SK-MEL-5 (cell line): ENCODE measurements around the gene BRD7. TPM values are rescaled to one million over a fixed set of nuclear protein-coding genes. Genes with fewer than 3 reads are reported as not detected.

Experiments used
- DNase-seq: peaks from one replicate; pipeline ENCODE4 v3.0.0-alpha.2; 2016; ENCODE audit warnings: low read depth, low spot score
- in situ Hi-C: cut with HindIII; loops from 2 replicates; pipeline ENCODE4 v1.10.0; 2016; ENCODE audit warnings: low sequenced_read_pairs, high pct_unique_total_duplicates, low pct_unique_long_range_greater_than_20kb
- total RNA-seq: library from RNA; depleted of rRNA; stranded (reverse); fragments of >200 nt; shearing (Covaris generic); gene quantifications from 2 replicates; pipeline ENCODE4 v1.2.3, GENCODE V29; 2014

The BRD7 gene
- total RNA-seq, 1 experiment from 2014 or later: 57.3 TPM

DNA sequence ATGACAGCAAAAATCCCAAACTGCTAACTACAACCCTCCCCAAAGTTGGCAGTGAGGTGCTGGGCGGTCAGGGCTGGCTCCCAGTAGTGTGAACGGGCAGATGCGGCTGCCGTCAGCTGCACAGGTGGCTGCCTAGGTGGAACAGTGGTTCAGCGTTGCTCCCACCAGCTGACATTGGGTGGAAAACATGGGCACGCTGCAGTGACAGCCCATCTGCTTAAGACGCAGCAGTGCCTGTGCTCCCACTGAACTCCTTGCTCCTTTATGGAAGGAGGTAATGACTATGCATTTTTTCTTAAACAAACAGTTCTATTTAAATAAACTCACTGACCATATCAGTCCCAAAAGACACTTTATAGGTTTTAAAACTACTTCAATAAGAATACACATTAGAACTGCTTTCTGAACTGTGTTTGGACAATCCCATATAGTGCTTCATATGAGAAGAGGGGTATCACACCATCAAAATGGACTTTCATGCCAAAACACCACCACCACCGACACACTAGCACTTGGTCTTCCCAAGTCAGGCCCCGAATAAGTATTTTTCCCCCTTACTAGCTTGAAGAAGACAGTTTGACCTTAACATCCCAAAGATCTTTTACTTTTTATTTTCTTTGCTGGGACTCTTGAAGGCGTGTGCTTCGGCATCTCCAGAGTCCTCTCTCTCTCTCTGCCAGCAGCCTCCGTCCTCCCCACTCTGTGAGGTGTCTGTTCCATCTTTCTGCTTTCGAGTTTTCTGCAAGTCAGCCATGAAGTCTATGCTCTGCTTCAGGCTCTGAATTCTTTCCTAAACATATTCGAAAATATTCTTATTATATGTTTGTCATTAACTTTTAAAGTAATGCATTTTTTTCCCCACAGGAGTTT is 34.4 kb downstream of the BRD7 start:
- in situ Hi-C loops: no loop called here
- no peak for DNase-seq

DNA sequence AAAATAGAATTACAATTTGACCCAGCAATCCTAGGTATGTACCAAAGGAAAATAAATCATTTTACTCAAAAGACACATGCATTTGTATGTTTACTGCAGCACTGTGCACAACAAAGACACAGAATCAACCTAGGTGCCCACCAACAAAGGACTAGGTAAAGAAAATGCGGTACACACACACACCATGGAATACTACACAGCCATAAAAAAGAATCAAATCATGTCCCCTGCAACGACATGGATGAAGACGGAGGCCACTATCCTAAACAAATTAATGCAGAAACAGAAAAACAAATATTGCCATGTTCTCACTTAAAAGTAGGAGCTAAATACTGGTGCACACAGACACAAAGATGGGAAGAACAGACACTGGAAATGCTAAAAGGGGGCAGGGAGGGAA is 36.2 kb downstream of the BRD7 start:
- DNase-seq: no peak
- in situ Hi-C loops: no loop called here

DNA sequence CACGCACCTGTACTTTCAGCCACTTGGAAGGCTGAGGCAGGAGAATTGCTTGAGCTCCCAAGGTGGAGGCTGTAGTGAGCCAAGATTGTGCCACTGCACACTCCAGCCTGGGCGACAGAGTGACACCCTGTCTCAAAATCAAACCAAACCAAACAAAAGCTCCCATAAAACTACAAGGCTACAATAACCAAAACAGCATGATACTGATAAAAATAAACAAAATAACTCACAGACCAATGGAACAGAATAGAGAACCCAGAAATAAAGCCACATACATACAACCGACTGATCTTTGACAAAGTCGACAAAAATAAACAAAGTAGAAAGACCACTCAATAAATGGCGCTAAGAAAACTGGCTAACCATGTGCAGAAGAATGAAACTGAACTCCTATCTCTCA is 37.2 kb downstream of the BRD7 start:
- in situ Hi-C loops: no loop called here
- no peak for DNase-seq

DNA sequence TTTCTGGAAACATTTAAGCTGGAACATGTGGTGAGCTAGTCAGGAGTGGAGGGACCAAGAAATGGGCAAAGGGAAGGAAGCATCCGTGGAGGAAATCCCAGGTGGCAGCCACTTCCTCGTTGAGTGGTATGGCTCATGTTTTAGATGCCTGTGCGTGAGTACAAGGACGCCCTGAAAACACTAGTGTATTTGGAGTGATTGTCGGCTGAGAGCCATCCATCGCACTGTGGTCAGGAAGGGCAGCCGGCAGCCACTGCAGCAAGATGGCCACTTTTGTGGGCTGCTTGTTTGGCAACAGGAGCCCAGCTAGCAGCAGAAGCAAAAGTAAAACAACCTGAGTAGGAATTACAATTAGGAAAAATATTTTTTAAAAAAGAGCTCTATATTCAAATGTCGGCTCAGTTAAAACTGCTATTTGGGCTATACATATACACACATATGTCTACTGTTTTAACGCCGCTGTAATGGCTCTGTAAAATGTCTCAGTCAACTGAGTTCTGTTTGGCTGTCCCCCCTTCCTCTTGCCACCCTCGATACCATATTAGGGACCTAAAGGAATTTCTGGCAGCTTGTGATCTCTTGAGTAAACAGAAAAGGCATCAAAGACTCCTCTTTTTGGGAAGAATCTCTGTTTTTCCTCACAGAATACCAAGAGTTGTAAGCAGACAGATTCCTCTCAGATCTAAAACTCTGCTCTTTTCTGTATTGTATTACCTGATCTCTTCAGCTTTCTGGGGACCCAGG is 39.2 kb downstream of the BRD7 start:
- DNase-seq: no peak
- in situ Hi-C loops: no loop called here

DNA sequence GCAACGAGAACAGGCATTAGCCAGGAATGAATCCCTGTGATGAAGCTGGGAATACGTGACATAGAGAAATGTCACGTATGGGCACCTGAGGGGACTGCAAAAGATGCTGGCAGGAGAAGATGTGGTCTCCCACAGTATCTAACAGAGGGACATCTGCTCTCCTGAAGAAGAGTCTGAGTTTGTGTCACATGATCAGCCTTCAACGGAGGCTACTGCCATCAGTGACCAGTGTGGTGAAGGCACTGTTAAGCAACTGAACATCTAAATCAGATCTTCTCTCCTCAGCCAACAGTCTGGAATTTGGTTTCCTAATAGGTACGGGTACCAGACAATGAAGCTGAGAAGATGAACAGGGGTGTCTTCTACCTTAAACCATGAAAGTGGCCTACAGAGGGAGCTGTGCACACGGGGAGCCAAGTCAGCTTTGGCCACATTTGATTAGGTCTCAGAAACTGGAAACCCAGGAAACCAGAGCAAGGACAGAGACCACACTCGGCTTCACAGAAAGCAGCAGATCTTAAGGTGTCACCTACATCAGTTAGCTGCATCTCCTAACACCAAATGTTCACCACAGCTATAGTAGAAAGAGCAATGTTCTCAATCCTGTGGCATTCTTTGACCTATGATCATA is 41.8 kb downstream of the BRD7 start:
- DNase-seq: peak; percentile 53

DNA sequence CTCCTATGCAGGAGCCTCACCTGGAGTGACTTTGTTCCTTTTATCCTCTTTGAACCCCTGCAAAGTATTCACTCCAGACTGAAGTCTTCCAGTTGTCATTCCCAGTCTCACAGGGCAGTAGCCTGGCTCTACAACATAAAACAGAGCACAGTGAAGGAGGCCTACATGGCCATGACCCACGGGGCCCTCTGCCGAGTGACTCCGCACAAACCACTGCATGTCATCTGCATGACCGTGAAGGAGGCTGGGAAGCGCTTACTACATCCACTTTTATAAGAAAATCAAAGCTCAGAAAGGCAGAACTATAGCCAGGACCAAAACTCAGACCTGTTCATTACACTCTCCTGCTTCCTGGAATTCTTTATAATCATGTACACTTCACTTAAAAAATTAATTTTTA is 42.5 kb downstream of the BRD7 start:
- DNase-seq: no peak
- in situ Hi-C loops: no loop called here

More for the DNA sequence above, 41.8 kb downstream of the BRD7 start:
- in situ Hi-C loops: no loop called here

DNA sequence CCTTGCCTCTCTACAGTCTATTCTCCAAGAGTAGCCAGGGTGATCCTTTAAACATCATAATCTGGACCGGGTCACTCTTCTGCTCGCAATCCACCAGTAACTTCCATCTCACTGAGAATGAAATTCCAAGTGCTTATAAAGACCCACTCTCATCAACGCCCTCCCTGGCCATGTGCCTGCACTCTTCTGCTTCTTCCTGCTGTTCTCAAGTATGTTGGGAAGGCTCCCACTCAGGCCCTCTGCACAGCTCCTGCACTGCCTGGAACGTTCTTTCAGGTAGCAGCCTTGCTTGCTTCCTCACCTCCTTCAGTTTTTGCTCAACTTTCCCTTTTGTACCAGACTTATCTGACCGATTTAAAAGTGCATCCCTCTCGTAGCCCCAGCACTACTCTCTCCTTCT is 44.4 kb downstream of the BRD7 start:
- no peak for DNase-seq
- in situ Hi-C loops: no loop called here

DNA sequence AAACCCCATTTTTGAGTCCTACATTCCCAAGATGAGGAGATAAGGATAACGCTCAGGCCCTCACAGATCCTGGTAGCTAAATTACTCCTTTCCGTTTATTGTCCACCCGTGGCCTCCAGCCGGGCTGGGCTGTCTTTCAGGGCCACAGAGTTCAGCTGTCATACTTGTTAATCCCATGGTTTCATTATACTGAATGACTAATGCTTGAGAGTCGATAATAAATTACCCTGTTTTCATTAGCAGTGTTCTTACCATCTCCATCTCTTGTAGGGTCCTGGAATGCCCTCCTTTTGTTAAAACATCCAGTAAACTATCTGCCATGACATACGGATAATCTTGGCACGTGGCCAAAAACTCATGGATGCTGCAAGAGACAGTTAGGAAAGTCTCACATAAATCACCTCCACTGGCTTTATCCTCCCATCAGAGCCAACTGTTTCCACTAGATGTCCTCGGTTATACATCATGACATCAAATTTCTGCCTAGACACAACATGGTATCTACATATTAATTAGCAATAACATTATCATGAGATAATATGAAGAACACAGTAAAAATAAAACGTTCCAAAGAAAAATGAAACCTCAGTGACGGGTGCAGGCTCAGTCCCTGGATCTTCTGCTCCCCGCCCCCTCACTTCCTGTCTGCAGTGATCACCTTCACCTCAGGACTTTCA is 45.3 kb downstream of the BRD7 start:
- peak; percentile 30 for DNase-seq
- in situ Hi-C loops: no loop called here

DNA sequence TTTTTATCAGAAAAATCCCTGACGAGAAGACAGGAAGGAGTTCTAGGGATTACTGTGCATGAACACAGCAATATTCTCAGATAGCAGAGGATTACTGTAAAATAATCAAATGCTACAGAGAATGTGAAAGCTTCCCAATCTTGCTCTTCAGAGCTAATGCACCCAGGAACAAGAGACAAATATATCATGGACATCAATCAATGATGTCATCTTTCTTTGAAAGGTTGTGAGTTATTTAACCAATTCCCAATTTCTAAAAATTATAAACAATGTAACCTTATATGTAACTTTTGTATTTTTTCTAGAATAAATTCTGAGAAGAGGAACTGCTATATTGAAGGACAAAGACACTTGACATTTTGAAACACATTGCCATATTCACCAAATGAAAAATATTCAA is 46.5 kb downstream of the BRD7 start:
- no peak for DNase-seq
- in situ Hi-C loops: no loop called here

DNA sequence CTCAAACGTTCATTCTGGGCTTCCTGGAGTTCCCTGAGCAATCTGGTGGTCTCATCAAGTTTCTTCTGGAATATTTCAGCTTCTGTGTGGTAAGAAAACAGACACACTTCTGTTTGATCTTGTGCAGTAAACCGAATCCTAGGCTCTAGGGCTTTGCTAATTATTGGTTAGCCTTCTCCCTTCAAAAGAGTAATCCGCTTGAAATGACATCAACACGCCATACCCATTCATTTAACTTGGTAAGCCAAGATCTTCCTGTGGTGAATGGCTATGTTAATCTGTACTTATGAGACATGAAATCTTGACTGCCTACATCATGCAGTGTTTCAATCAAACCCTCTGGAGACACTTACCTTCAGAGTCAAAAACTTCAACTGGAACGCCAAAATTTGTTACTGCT is 48.5 kb downstream of the BRD7 start:
- in situ Hi-C loops: no loop called here
- no peak for DNase-seq

DNA sequence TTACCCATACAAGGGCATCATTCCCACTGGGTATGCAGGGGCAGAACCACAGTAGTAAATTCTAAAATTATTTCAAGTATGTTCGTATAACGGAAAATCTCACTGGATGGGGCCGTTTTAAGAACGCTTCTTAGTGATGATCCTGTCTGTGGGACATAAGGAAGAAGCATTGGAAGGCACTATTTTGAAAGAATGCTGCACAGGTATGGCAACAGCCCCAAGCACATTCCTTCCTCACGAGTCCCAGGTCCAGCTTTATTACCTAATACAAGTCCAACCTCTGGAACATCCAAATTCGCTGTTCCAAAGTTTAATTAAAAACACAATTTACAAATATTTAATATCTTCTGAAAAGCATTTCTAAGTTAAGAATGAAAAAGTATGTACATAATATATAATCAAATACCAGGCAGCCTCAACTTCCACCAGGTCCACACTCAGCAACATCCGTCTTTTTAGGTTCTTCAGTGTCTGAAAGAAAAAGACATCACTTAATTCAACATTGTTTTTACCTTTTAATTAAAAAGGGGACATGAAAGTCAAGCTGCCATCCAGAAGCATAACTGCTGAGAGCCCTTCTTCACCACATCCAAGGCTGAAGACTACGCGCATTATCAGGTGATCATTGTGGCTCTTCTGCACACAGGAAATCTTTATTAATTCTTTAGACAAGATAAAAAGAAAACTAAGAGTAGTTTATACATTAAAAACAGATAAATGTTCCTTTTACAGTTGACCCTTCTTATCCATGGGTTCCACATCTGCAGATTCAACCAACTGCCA is 49.8 kb downstream of the BRD7 start:
- in situ Hi-C loops: no loop called here

DNA sequence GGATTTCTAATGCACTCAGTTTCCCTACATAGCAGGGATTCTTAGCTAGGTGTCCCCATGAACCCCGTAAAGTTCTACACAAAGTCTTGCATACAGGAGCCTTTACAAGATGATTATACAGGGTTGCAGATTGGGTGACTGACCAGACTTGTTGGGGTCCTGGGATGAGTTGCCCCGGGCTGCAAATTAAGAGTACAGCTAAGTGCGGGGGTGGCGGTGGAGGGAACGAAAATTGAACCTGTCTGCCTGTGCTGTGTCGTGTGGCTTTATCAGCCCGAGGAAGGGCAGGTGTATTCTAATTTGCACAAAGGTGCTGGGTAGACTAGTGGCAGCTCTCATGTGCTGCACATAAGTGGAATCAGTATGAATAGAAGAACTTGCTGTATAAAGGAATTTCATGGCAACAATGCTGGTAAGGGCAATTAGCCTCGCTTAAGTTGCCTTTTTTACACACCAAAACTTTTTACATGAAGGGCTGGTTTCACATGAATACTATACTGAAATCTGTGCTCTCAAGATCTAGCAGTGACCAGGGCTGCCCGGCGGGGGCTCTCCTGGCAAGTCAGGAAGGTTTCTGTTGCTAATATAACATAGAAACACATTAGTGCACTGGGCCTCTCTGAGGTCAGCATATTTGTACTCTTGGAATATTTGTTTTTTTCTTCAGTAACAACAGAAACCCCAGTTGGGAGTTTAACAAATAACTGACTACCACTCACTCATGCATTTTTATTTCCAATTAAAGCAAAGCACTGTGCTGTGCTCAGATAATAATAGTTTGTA is 51.7 kb downstream of the BRD7 start:
- DNase-seq: no peak
- in situ Hi-C loops: no loop called here

More for the DNA sequence above, 49.8 kb downstream of the BRD7 start:
- DNase-seq: no peak

DNA sequence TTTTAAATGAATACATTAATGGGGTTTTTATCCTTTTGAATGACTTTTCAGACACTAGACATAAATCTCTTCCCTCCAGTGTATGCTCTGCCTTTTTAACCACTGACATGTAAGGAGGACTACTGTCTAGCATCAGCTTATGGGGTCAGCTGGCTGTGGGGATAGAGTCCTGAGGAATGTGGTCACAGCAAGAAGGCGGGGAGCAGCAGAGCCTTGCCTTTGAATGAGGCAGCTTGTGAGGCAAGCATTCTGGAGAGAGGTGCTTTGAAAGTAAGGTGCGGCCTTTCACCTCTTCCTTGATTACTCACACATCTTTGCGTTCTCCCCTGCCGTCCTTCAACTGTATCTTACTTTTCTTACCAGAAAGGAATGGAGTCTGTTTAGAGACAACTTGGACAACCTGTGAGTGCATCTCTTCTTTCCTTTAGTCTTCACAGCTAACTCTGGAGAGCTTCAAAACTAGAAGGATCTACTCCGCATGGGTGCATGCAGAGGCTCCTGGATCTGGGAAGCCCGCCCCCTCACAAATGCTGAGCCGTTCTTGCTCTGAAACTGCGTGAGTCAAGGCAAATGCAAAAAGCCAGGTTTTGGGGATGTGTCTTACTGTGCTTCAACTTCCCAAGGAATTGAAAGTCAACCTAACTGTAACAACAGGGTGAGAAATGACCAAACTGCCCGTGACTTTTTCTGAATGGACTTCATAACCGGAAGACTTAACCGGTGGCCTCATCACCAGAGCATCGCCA is 52.5 kb downstream of the BRD7 start:
- DNase-seq: no peak
- in situ Hi-C loops: no loop called here

DNA sequence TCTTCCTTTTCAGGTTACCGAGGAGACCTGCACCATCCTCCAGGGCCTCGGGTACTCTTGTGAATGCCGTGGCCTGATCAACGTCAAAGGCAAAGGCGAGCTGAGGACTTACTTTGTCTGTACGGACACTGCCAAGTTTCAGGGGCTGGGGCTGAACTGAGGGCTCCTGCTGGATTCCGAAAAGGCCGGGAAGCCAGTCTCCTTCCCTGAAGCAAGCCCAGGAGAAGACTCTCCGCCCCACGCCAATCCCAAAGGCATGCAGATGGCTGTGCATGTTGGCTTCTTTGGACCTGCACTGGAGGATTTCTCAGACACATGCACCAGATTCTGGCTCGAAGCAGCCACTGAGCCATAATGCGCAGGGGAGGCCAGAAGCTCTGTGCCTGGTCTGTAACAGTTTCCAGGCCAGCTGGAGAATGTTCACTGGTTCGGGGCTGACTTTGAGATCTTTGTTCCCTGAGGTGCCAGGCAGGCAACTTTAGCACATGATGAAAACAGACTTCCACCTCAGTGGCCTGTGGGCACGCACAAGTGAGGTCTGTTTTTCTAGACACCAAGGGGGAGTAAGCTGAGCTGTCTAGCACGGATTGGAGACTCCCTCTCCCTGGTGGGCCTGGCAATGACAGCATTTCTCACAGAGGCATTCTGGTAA is 53.3 kb downstream of the BRD7 start:
- DNase-seq: peak; percentile 4
- in situ Hi-C loops: no loop called here

DNA sequence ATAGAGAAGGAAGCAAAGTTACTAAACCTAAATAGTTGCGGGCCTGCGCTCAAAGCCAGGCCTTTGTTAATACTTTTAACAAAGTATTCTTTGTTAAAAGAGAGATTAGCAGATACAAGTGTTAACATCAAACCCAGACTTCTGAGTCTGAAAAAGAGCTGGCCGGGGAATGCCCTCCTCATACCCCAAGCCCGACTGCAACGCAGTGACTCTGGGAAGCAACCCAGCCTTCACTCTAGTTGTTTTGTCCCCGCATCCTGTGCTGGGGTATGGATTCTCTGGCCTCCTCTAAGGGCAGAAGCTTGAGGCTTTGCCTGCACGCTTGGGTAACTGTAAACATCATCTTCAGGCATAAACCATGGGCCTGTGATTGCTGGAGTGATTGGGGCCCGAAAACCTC is 54.1 kb downstream of the BRD7 start:
- in situ Hi-C loops: no loop called here
- no peak for DNase-seq
